ENCODE measurements around the gene PLP1. TPM values are rescaled to one million over a fixed set of nuclear protein-coding genes. Genes with fewer than 3 reads are reported as not detected.

The PLP1 gene, protein sequence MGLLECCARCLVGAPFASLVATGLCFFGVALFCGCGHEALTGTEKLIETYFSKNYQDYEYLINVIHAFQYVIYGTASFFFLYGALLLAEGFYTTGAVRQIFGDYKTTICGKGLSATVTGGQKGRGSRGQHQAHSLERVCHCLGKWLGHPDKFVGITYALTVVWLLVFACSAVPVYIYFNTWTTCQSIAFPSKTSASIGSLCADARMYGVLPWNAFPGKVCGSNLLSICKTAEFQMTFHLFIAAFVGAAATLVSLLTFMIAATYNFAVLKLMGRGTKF
- 100 to 1,000 TPM; 171 to 300 TPM for total RNA-seq

GRCh38 chrX:103776546-103776945 lies at the start of gene PLP1:
Gene PLP1, plus strand, starts transcription at chrX:103776840. Its CDS starts 156 bp downstream, at chrX:103776996.

DNA sequence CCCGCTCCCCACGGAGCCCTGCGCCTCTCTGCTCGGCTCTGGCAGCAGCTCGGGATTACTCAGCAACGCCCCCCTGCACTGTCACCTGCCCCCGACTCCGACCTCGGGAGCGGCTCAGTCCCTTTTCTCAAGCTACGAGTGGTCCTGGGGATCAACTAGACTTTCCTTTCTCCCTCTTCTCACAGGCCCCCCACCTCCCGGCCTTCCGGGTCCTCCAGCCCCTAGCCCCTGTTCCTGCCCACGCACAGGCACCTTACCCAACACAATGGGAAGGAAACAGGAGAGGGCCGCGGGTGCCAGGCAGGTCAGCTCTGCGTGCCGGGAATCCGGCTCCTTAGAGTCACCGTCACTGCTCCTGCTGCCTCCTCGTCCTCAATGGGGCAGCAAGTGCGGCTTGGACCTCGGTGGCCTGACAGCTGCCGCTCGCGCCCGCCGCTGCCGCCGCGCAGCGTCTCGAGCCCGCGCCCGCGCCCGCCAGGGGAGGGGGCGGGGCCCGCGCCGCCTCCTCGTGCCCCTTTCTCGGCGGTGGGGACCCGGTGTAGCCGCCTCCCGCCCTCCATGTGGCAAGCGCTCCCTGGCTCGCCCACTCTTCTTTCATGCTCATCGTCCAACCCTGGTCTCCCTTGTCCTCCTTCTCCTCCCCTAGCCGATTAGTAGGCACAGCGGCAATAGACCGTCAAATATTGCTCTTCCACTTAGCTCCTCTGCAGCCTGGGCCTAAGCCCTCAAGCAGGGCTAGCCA lies 55.3 kb downstream of the PLP1 start, which contains the start of gene RAB9B:
Gene RAB9B, minus strand, starts transcription at position 455 of the 742 bp plus-strand sequence. CDS start 6,473 bp downstream, outside the sequence.

Other genes starting within 250 kb of the PLP1 start
- gene TCEAL4, start 191.3 kb upstream of the PLP1 start, total RNA-seq: 10 to 100 TPM; 18.6 to 25.6 TPM
- gene TCEAL3, start 168.9 kb upstream of the PLP1 start, total RNA-seq: 1 to 10 TPM; 3.8 to 7.0 TPM
- 10 to 100 TPM; 27.2 to 27.6 TPM for gene TCEAL1, start 147.9 kb upstream of the PLP1 start, total RNA-seq
- gene MORF4L2, start 90.1 kb upstream of the PLP1 start, total RNA-seq: 100 to 1,000 TPM; 563 to 639 TPM
- not detected for gene TMEM31, start 65.9 kb upstream of the PLP1 start, total RNA-seq
- gene RAB9B, start 55.4 kb downstream of the PLP1 start, total RNA-seq: 1 to 10 TPM in 1 of 2 donors, under 1 TPM in 1; 0.67 to 1.0 TPM
- gene TMSB15B, start 185.8 kb downstream of the PLP1 start, total RNA-seq: 1 to 10 TPM; 2.3 to 5.2 TPM
- gene H2BW1, start 236.9 kb downstream of the PLP1 start, total RNA-seq: not detected

Data from melanocyte of skin (primary cell).